IMR-90 (cell line): ENCODE data around the gene KDELR1. TPM values are rescaled to one million over a fixed set of nuclear protein-coding genes. Genes with fewer than 3 reads are reported as not detected.

Experiments used
- ATAC-seq: fragments of 200-7000 bp; cut with Tn5 transposase; 2 replicates; pipeline ENCODE4 v1.9.1; 2020; ENCODE audit warnings: low read depth, mild to moderate bottlenecking, moderate library complexity
- BruUV-seq: library from RNA; stranded (reverse); fragments of 400-500 nt; replicated peaks from 2 replicates; lab custom pipeline; 2021; lab: Mats Ljungman, UMichigan
- CTCF ChIA-PET: fragments of 300-600 bp; formaldehyde crosslinking; extraction: SDS; loops from one replicate; lab custom pipeline; 2021; ENCODE audit warnings: antibody characterized with exemption; lab: Yijun Ruan, JAX
- POLR2A ChIA-PET: fragments of 300-600 bp; sonication (Branson Sonifier 250); formaldehyde crosslinking; loops from one replicate; lab custom pipeline; 2022; ENCODE audit warnings: antibody characterized with exemption; ENCODE audit not compliant: unreplicated experiment; lab: Charles Lee
- DNase-seq: peaks from one replicate; pipeline ENCODE4 v3.0.0; 2013
- H2AFZ ChIP-seq: replicated peaks from 2 replicates; pipeline ENCODE3; 2013; ENCODE audit warnings: low read length, mild to moderate bottlenecking; ENCODE audit not compliant: poor library complexity
- H2AK5ac ChIP-seq: 2 replicates; pipeline ENCODE4 v1.6.1; 2013; ENCODE audit warnings: low read depth, low read length, inconsistent platforms
- H2AK9ac ChIP-seq: replicated peaks from 2 replicates; pipeline ENCODE3; 2013; ENCODE audit warnings: mild to moderate bottlenecking, low read depth, low read length, moderate library complexity; ENCODE audit not compliant: poor library complexity
- H2BK120ac ChIP-seq: 2 replicates; pipeline ENCODE4 v1.6.1; 2013; ENCODE audit warnings: low read depth, low read length, inconsistent platforms
- H2BK15ac ChIP-seq: 3 replicates; pipeline ENCODE4 v1.6.1; 2013; ENCODE audit warnings: low read depth, low read length, inconsistent platforms
- H2BK20ac ChIP-seq: 2 replicates; pipeline ENCODE4 v1.6.1; 2013; ENCODE audit warnings: low read depth, mild to moderate bottlenecking, inconsistent platforms, low read length, moderate library complexity
- H2BK5ac ChIP-seq: 2 replicates; pipeline ENCODE4 v1.6.1; 2013; ENCODE audit warnings: mild to moderate bottlenecking, low read depth, low read length, inconsistent platforms; ENCODE audit not compliant: poor library complexity, severe bottlenecking
- H3K14ac ChIP-seq: replicated peaks from 2 replicates; pipeline ENCODE4 v1.6.1; 2013; ENCODE audit warnings: low read depth, low read length, inconsistent platforms
- H3K18ac ChIP-seq: 2 replicates; pipeline ENCODE4 v1.6.1; 2013; ENCODE audit warnings: low read depth, low read length, control low read depth
- H3K23ac ChIP-seq: 2 replicates; pipeline ENCODE4 v1.6.1; 2013; ENCODE audit warnings: low read depth, low read length, inconsistent platforms
- H3K27ac ChIP-seq: 2 replicates; pipeline ENCODE4 v1.5.1; 2013; ENCODE audit warnings: mild to moderate bottlenecking, control low read depth, low read length; ENCODE audit not compliant: insufficient read depth
- H3K27me3 ChIP-seq: 2 replicates; pipeline ENCODE4 v1.6.1; 2013; ENCODE audit warnings: low read length; ENCODE audit not compliant: control insufficient read depth, insufficient read depth
- H3K36me3 ChIP-seq: 2 replicates; pipeline ENCODE4 v1.6.1; 2013; ENCODE audit warnings: low read length, mixed read lengths; ENCODE audit not compliant: control insufficient read depth, insufficient read depth
- H3K4ac ChIP-seq: 2 replicates; pipeline ENCODE4 v1.6.1; 2013; ENCODE audit warnings: low read depth, low read length, inconsistent platforms
- H3K4me1 ChIP-seq: 2 replicates; pipeline ENCODE4 v1.6.1; 2013; ENCODE audit warnings: low read length, mixed read lengths; ENCODE audit not compliant: control insufficient read depth, insufficient read depth
- H3K4me2 ChIP-seq: 2 replicates; pipeline ENCODE4 v1.6.1; 2013; ENCODE audit warnings: low read depth, mild to moderate bottlenecking, control low read depth, low read length, moderate library complexity
- H3K4me3 ChIP-seq: 2 replicates; pipeline ENCODE4 v1.5.1; 2013; ENCODE audit warnings: low read depth, mild to moderate bottlenecking, control low read depth, low read length, moderate library complexity; ENCODE audit not compliant: insufficient read depth
- H3K56ac ChIP-seq: 2 replicates; pipeline ENCODE4 v1.6.1; 2013; ENCODE audit warnings: low read length, inconsistent platforms; ENCODE audit not compliant: insufficient read depth; ENCODE audit errors: extremely low read depth
- H3K79me1 ChIP-seq, 2 experiments: 2 replicates each; pipeline ENCODE4 v1.6.1; 2013; ENCODE audit warnings: low read length in 2 of 2, inconsistent platforms in 1 of 2, low read depth in 1 of 2
- H3K9ac ChIP-seq: 2 replicates; pipeline ENCODE4 v1.6.1; 2013; ENCODE audit warnings: low read depth, low read length, control low read depth
- H3K9me1 ChIP-seq: 2 replicates; pipeline ENCODE4 v1.6.1; 2013; ENCODE audit warnings: low read length, inconsistent platforms; ENCODE audit not compliant: insufficient read depth
- H3K9me3 ChIP-seq: 2 replicates; pipeline ENCODE4 v1.6.1; 2013; ENCODE audit warnings: low read length; ENCODE audit not compliant: control insufficient read depth, insufficient read depth
- H4K20me1 ChIP-seq: 2 replicates; pipeline ENCODE4 v1.6.1; 2013; ENCODE audit warnings: low read length, inconsistent platforms; ENCODE audit not compliant: insufficient read depth
- H4K5ac ChIP-seq: 2 replicates; pipeline ENCODE4 v1.6.1; 2013; ENCODE audit warnings: mild to moderate bottlenecking, low read depth, low read length, control low read depth
- H4K8ac ChIP-seq, 2 experiments: 2 replicates each; pipeline ENCODE4 v1.6.1; 2013; ENCODE audit warnings: low read depth in 2 of 2, low read length in 2 of 2, control low read depth in 1 of 2, inconsistent platforms in 1 of 2
- H4K91ac ChIP-seq: 2 replicates; pipeline ENCODE4 v1.6.1; 2013; ENCODE audit warnings: low read depth, low read length, inconsistent platforms; ENCODE audit not compliant: insufficient read depth
- CEBPB ChIP-seq: IDR thresholded peaks from 2 replicates; pipeline ENCODE4 v1.6.1; 2012; ENCODE audit warnings: low read depth, low read length, improper control_type of control experiment
- CHD1 ChIP-seq: IDR thresholded peaks from 2 replicates; pipeline ENCODE4 v1.6.1; 2012; ENCODE audit warnings: low read depth, low read length, improper control_type of control experiment
- MAZ ChIP-seq: IDR thresholded peaks from 2 replicates; pipeline ENCODE4 v1.6.1; 2012; ENCODE audit warnings: low read depth, mild to moderate bottlenecking, low read length, improper control_type of control experiment, moderate library complexity, borderline replicate concordance
- RAD21 ChIP-seq: IDR thresholded peaks from 2 replicates; pipeline ENCODE4 v1.6.1; 2012; ENCODE audit warnings: low read length, improper control_type of control experiment
- RCOR1 ChIP-seq: IDR thresholded peaks from 2 replicates; pipeline ENCODE4 v1.6.1; 2012; ENCODE audit warnings: mild to moderate bottlenecking, low read length, improper control_type of control experiment; ENCODE audit not compliant: insufficient replicate concordance
- SMC3 ChIP-seq: fragments of 150-350 bp; IDR thresholded peaks from 2 replicates; pipeline ENCODE4 v1.6.1; 2016; ENCODE audit warnings: low read depth, mild to moderate bottlenecking, antibody characterized with exemption, low read length, moderate library complexity
- WGBS, 2 experiments: methylation state at CpG; one replicate each; pipeline versions ENCODE4 v1.1.5 to v1.1.7; 2013; ENCODE audit warnings: missing lambda C conversion rate in 2 of 2; ENCODE audit not compliant: insufficient read length in 1 of 2; ENCODE audit errors: extremely low coverage in 2 of 2; 5-methylcytosine and 5-hydroxymethylcytosine counted together
- dilution Hi-C: fragments of 300-500 bp; cut with HindIII; formaldehyde crosslinking; loops from one replicate; pipeline ENCODE4 v1.14.3; 2018; ENCODE audit warnings: low sequenced_read_pairs; ENCODE audit not compliant: unreplicated experiment
- in situ Hi-C: fragments of 300-500 bp; cut with MboI; formaldehyde crosslinking; loops from 3 replicates; pipeline ENCODE4 v1.14.3; 2019; ENCODE audit warnings: low sequenced_read_pairs, inconsistent platforms, mixed read lengths
- intact Hi-C: fragments of 100-400 bp; cut with micrococcal nuclease; formaldehyde crosslinking; loops from 2 replicates; pipeline ENCODE4 v1.10.0; 2022
- polyA plus RNA-seq, 3 experiments: library from polyadenylated mRNA; depleted of rRNA; stranded (reverse); fragments of >200 nt; gene quantifications; 2 replicates each; pipeline ENCODE4 v1.2.3, GENCODE V29; 2012; ENCODE audit warnings: low replicate concordance in 1 of 3
- total RNA-seq: library from RNA; depleted of rRNA; stranded (reverse); fragments of >200 nt; gene quantifications from 2 replicates; pipeline ENCODE4 v1.2.3, GENCODE V29; 2012
- TF ChIP-seq, protein P1 (sequence below): fragments of 150-350 bp; IDR thresholded peaks from 2 replicates; pipeline ENCODE4 v1.6.1; 2016; ENCODE audit warnings: low read depth, mild to moderate bottlenecking, low read length, moderate library complexity, borderline replicate concordance
- TF ChIP-seq, protein P2 (sequence below): conservative IDR thresholded peaks from 2 replicates; pipeline ENCODE4 v1.5.1; 2012; ENCODE audit warnings: mild to moderate bottlenecking, low read depth, low read length, improper control_type of control experiment

Gene KDELR1
- total and polyA plus RNA-seq, 2 of the 4 experiments (the other 2 are of a cell fraction), result 58.8 to 180 TPM

DNA sequence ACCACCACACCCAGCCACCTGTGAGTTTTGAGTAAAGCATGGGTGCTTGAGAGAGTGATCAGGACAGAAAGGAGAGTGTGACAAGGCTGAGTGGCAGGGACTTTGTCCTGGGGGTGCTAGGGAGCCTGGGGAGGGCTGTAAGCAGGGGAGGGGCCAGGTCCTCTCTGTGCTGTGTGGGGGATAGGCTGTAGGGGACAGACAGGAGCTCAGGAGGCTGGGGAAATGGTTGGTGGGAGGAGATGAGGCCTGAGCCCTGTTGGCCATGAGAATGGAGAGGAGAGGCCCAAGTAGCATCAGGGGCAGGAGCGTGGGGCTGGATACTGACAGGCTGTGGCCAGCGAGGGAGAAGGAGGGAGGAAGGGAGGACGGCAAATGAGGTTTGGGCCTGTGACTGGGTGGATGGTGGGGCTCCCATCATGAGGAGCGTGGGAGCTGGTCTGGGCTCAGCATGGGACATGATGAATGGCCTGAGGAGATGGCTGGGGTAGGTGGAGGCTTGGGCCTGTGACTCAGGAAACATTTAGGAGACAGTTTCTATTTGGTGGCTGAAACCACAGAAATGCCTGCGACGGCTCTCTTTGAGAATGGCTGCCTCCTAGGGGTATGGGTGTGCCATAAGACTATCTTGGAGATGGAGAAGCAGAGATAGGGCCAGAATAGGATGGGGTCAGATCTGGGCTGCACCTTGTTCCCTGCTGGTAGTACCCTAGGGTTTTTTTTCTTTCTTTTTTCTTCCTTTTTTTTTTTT lies 27.1 kb upstream of the KDELR1 start:
- Histone ChIP-seq H2AK9ac (peak overlapping the region; percentile 81), H3K23ac (no peak overlapping the region), H2BK20ac (no peak overlapping the region), H3K79me1 (no peaks in the 10 kb centered on the region; a peak in 1 of 4 replicates), H2AFZ (peak overlapping the region; percentile 7), H2BK5ac (no peak overlapping the region), H3K4me3 (no peak overlapping the region), H2AK5ac (peak overlapping the region; percentile 43; the same call in 1 of the 2 replicates), H3K14ac (no peak overlapping the region), H4K5ac (no peak overlapping the region), H3K36me3 (no peaks in the 10 kb centered on the region), H4K20me1 (no peaks in the 10 kb centered on the region), H2BK15ac (no peak overlapping the region), H3K18ac (no peak overlapping the region), H3K27me3 (peaks cover 4% of the 10 kb centered on the region; the same call in 1 of the 2 replicates), H4K91ac (no peak overlapping the region), H3K9me3 (no peaks in the 10 kb centered on the region; the same call in 1 of the 2 replicates), H3K9me1 (peaks cover 4% of the 10 kb centered on the region; the same call in 1 of the 2 replicates), H3K56ac (no peak overlapping the region), H4K8ac (peak overlapping the region in 1 of 2 experiments; percentile 9; a peak in 1 of 4 replicates), H3K4me1 (peaks cover 7% of the 10 kb centered on the region), H2BK120ac (no peak overlapping the region), H3K27ac (no peak overlapping the region), H3K4ac (no peak overlapping the region), H3K4me2 (no peak overlapping the region), H3K9ac (no peak overlapping the region)
- in situ Hi-C loops, result no loop called here
- intact Hi-C loops, result no loop called here
- 66% methylated on average over 4 of the region's 6 CpGs; no CpG with 5 or more reads in 1 of the 2 experiments for WGBS, 2 experiments
- dilution Hi-C loops, result no loop called here
- ATAC-seq (no peak), DNase-seq (peak; percentile 23)
- BruUV-seq, result no TSS peak
- ChIA-PET CTCF (no interaction called here), POLR2A (no interaction called here)
- TF ChIP-seq MAZ (no peak), CEBPB (no peak), RCOR1 (no peak), SMC3 (no peak), CHD1 (no peak), RAD21 (no peak)
- TF ChIP-seq, protein P1, sequence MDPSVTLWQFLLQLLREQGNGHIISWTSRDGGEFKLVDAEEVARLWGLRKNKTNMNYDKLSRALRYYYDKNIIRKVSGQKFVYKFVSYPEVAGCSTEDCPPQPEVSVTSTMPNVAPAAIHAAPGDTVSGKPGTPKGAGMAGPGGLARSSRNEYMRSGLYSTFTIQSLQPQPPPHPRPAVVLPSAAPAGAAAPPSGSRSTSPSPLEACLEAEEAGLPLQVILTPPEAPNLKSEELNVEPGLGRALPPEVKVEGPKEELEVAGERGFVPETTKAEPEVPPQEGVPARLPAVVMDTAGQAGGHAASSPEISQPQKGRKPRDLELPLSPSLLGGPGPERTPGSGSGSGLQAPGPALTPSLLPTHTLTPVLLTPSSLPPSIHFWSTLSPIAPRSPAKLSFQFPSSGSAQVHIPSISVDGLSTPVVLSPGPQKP, result no peak
- TF ChIP-seq, protein P2, sequence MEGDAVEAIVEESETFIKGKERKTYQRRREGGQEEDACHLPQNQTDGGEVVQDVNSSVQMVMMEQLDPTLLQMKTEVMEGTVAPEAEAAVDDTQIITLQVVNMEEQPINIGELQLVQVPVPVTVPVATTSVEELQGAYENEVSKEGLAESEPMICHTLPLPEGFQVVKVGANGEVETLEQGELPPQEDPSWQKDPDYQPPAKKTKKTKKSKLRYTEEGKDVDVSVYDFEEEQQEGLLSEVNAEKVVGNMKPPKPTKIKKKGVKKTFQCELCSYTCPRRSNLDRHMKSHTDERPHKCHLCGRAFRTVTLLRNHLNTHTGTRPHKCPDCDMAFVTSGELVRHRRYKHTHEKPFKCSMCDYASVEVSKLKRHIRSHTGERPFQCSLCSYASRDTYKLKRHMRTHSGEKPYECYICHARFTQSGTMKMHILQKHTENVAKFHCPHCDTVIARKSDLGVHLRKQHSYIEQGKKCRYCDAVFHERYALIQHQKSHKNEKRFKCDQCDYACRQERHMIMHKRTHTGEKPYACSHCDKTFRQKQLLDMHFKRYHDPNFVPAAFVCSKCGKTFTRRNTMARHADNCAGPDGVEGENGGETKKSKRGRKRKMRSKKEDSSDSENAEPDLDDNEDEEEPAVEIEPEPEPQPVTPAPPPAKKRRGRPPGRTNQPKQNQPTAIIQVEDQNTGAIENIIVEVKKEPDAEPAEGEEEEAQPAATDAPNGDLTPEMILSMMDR, result 0 out of 2 replicates have a peak, but pooled peaks have one; percentile 9
